Liver (tissue), 9 donors: ENCODE data around the gene RAB44. TPM values are rescaled to one million over a fixed set of nuclear protein-coding genes. Genes with fewer than 3 reads are reported as not detected.
"Not testable (repeated sequence)": the region's sequence is repeated elsewhere in the genome, so short reads cannot be mapped to it uniquely, and the experiment has no call there.

Source experiments
- DNase-seq: peaks from one replicate; pipeline ENCODE4 v3.0.0-alpha.2; 2017; ENCODE audit warnings: low spot score
- H3K27ac ChIP-seq, 2 donors: one replicate each; pipeline ENCODE4 v1.7.0; 2013; ENCODE audit warnings: inconsistent platforms in 2 of 2, low read length in 2 of 2, control low read depth in 1 of 2, low read depth in 1 of 2, mild to moderate bottlenecking in 1 of 2
- H3K27me3 ChIP-seq, 4 donors: one replicate each; pipeline versions ENCODE4 v1.6.1 to v1.7.0; 2013; ENCODE audit warnings: low read length in 3 of 4, inconsistent platforms in 1 of 4, mild to moderate bottlenecking in 1 of 4, moderate library complexity in 1 of 4; ENCODE audit not compliant: control insufficient read depth in 4 of 4, insufficient read depth in 4 of 4
- H3K36me3 ChIP-seq, 4 donors: one replicate each; pipeline versions ENCODE4 v1.6.1 to v1.7.0; 2013; ENCODE audit warnings: low read length in 3 of 4, mild to moderate bottlenecking in 3 of 4, low read depth in 1 of 4, moderate library complexity in 1 of 4; ENCODE audit not compliant: control insufficient read depth in 4 of 4, insufficient read depth in 3 of 4
- H3K4me1 ChIP-seq, 4 donors: one replicate each; pipeline versions ENCODE4 v1.6.1 to v1.7.0; 2013; ENCODE audit warnings: low read length in 3 of 4, mild to moderate bottlenecking in 3 of 4, moderate library complexity in 1 of 4; ENCODE audit not compliant: control insufficient read depth in 4 of 4, insufficient read depth in 4 of 4
- H3K4me3 ChIP-seq, 3 donors: one replicate each; pipeline versions ENCODE4 v1.6.1 to v1.7.0; 2013; ENCODE audit warnings: low read length in 3 of 3, control low read depth in 1 of 3, low read depth in 1 of 3, mild to moderate bottlenecking in 1 of 3
- H3K9ac ChIP-seq, 2 donors: one replicate each; pipeline ENCODE4 v1.7.0; 2013; ENCODE audit warnings: low read length in 2 of 2, mild to moderate bottlenecking in 2 of 2, moderate library complexity in 2 of 2, control low read depth in 1 of 2, low read depth in 1 of 2
- H3K9me3 ChIP-seq, 4 donors: one replicate each; pipeline versions ENCODE4 v1.6.1 to v1.7.0; 2013; ENCODE audit warnings: low read length in 3 of 4; ENCODE audit not compliant: control insufficient read depth in 4 of 4
- ATF3 ChIP-seq: IDR thresholded peaks from 2 replicates; pipeline ENCODE4 v1.6.1; 2016; ENCODE audit warnings: antibody characterized with exemption
- CTCF ChIP-seq: fragments of 150-350 bp; IDR thresholded peaks from 2 replicates; pipeline ENCODE4 v1.5.1; 2017; ENCODE audit warnings: improper control_type of control experiment, low read depth, low read length; ENCODE audit not compliant: missing input control
- EGR1 ChIP-seq, 2 donors: IDR thresholded peaks; 2 replicates each; pipeline ENCODE4 v1.6.1; 2016 to 2018; ENCODE audit warnings: antibody characterized with exemption in 2 of 2, low read depth in 2 of 2
- FOXA1 ChIP-seq: IDR thresholded peaks from 2 replicates; pipeline ENCODE4 v1.6.1; 2016; ENCODE audit warnings: antibody characterized with exemption
- FOXA2 ChIP-seq: IDR thresholded peaks from 2 replicates; pipeline ENCODE4 v1.6.1; 2016; ENCODE audit warnings: antibody characterized with exemption
- GABPA ChIP-seq, 2 donors: IDR thresholded peaks in 1 of 2; conservative IDR thresholded peaks in 1 of 2; 2 replicates each; pipeline ENCODE4 v1.6.1; 2016; ENCODE audit warnings: antibody characterized with exemption in 2 of 2, mild to moderate bottlenecking in 1 of 2, moderate library complexity in 1 of 2
- HNF4A ChIP-seq, 2 donors: conservative IDR thresholded peaks; 2 replicates each; pipeline ENCODE4 v1.6.1; 2016; ENCODE audit warnings: antibody characterized with exemption in 2 of 2, mild to moderate bottlenecking in 2 of 2
- HNF4G ChIP-seq: IDR thresholded peaks from 2 replicates; pipeline ENCODE4 v1.6.1; 2016; ENCODE audit warnings: antibody characterized with exemption
- JUND ChIP-seq, 2 donors: IDR thresholded peaks; 2 replicates each; pipeline ENCODE4 v1.6.1; 2016; ENCODE audit warnings: antibody characterized with exemption in 2 of 2
- MAX ChIP-seq: IDR thresholded peaks from 2 replicates; pipeline ENCODE4 v1.6.1; 2016; ENCODE audit warnings: antibody characterized with exemption
- NR2F2 ChIP-seq: IDR thresholded peaks from 2 replicates; pipeline ENCODE4 v1.6.1; 2016; ENCODE audit warnings: antibody characterized with exemption
- RAD21 ChIP-seq, 2 donors: IDR thresholded peaks; 2 replicates each; pipeline ENCODE4 v1.6.1; 2016; ENCODE audit warnings: antibody characterized with exemption in 2 of 2, mild to moderate bottlenecking in 2 of 2
- REST ChIP-seq: IDR thresholded peaks from 2 replicates; pipeline ENCODE4 v1.6.1; 2016; ENCODE audit warnings: antibody characterized with exemption, mild to moderate bottlenecking
- RXRA ChIP-seq, 2 donors: IDR thresholded peaks; 2 replicates each; pipeline ENCODE4 v1.6.1; 2017 to 2018; ENCODE audit warnings: antibody characterized with exemption in 2 of 2, mild to moderate bottlenecking in 1 of 2
- SP1 ChIP-seq: IDR thresholded peaks from 2 replicates; pipeline ENCODE4 v1.6.1; 2018; ENCODE audit warnings: antibody characterized with exemption, mild to moderate bottlenecking
- TAF1 ChIP-seq: conservative IDR thresholded peaks from 2 replicates; pipeline ENCODE4 v1.6.1; 2016; ENCODE audit warnings: antibody characterized with exemption, mild to moderate bottlenecking
- YY1 ChIP-seq: IDR thresholded peaks from 2 replicates; pipeline ENCODE4 v1.6.1; 2016; ENCODE audit warnings: antibody characterized with exemption, mild to moderate bottlenecking
- WGBS: extraction: QIAGEN DNeasy Blood & Tissue Kit; methylation state at CpG from one replicate; pipeline ENCODE4 v1.1.7; 2013; 5-methylcytosine and 5-hydroxymethylcytosine counted together
- polyA plus RNA-seq, 2 donors: library from polyadenylated mRNA; stranded (reverse) in 1 of 2; unstranded in 1 of 2; fragments of 200-250 nt in 1 of 2; fragments of >200 nt in 1 of 2; fragmentation: Nextera tagmentation in 1 of 2; extraction: Ambion mirVana in 1 of 2; gene quantifications; one replicate each; pipeline versions ENCODE4 v1.2.1 to v1.2.3, GENCODE V29; 2013 to 2015
- total RNA-seq, 2 donors: library from RNA; depleted of rRNA; stranded (reverse); fragments of >200 nt; gene quantifications; one replicate each; pipeline ENCODE4 v1.2.3, GENCODE V29; 2014
- donor health status: healthy.
- donor health status: healthy.
- donor health status: healthy.
- donor health status: healthy.
- donor health status: healthy.

Gene RAB44
- total and polyA plus RNA-seq, 4 donors, result 0.02 to 1.3 (median 0.08) TPM; not detected in 1

- WGBS, result 70% methylated on average over 2 of the region's 2 CpGs
- no peaks in the 10 kb centered on the region for H3K4me1 ChIP-seq
- no peak overlapping the region for H3K4me3 ChIP-seq
- H3K9ac ChIP-seq, result no peak overlapping the region
- H3K9me3 ChIP-seq, result no peaks in the 10 kb centered on the region
- H3K36me3 ChIP-seq, result no peaks in the 10 kb centered on the region
- no peak overlapping the region for H3K27ac ChIP-seq
- no peaks in the 10 kb centered on the region for H3K27me3 ChIP-seq
- TF ChIP-seq REST (no peak), FOXA1 (no peak), YY1 (no peak), RXRA (IDR thresholded peaks at IDR 0.05) (no peak), TAF1 (no peak), CTCF (no peak), GABPA (IDR thresholded peaks at IDR 0.05 in 1 of 2, conservative IDR thresholded peaks at IDR 0.05 in 1 of 2) (no peak), MAX (no peak), RAD21 (IDR thresholded peaks at IDR 0.05) (no peak), SP1 (no peak), HNF4A (conservative IDR thresholded peaks at IDR 0.05) (no peak), HNF4G (no peak), FOXA2 (no peak), JUND (IDR thresholded peaks at IDR 0.05) (no peak), ATF3 (no peak), NR2F2 (no peak), EGR1 (IDR thresholded peaks at IDR 0.05; ENCODE audit: low read depth in 2 of 2) (no peak)
- DNase-seq, result no peak
Observed at GRCh38 chr6:36722879-36723278, 25.3 kb downstream of the RAB44 start.

GRCh38 chr6:36723992-36724391 lies 26.4 kb downstream of the RAB44 start:
- not testable (repeated sequence) for H3K27ac ChIP-seq, DNase-seq, H3K36me3 ChIP-seq, H3K9me3 ChIP-seq, H3K9ac ChIP-seq, H3K27me3 ChIP-seq, H3K4me1 ChIP-seq, H3K4me3 ChIP-seq
- 92% methylated on average over 4 of the region's 4 CpGs for WGBS
